ENCODE results near the gene CRKL. TPM values are rescaled to one million over a fixed set of nuclear protein-coding genes. Genes with fewer than 3 reads are reported as not detected.

CRKL gene
- total RNA-seq, 3 donors from 2014 or later, result 36.8 to 46.5 (median 42.3) TPM

DNA sequence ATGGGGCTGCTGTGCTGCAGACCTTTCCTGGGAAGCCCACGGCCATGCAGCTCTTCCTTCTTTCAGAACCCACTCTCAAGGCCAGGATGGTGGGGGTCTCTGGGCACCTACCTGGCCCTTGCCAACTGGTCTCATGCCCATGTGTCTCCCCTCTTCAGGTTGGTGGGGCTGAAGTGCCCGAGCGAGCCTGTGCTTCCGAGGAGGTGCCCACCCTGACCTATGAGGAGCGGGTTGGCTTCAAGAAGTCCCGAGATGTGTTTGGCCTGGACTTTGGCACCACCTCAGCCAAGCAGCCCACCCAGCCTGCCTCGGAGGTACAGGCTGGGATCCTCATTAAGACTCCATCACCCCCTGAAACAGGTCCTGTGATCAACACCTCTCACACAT lies 74.8 kb downstream of the CRKL start:
- intact Hi-C loops (cut with DNase I; ENCODE audit: low total_unique reads), result no loop called here

DNA sequence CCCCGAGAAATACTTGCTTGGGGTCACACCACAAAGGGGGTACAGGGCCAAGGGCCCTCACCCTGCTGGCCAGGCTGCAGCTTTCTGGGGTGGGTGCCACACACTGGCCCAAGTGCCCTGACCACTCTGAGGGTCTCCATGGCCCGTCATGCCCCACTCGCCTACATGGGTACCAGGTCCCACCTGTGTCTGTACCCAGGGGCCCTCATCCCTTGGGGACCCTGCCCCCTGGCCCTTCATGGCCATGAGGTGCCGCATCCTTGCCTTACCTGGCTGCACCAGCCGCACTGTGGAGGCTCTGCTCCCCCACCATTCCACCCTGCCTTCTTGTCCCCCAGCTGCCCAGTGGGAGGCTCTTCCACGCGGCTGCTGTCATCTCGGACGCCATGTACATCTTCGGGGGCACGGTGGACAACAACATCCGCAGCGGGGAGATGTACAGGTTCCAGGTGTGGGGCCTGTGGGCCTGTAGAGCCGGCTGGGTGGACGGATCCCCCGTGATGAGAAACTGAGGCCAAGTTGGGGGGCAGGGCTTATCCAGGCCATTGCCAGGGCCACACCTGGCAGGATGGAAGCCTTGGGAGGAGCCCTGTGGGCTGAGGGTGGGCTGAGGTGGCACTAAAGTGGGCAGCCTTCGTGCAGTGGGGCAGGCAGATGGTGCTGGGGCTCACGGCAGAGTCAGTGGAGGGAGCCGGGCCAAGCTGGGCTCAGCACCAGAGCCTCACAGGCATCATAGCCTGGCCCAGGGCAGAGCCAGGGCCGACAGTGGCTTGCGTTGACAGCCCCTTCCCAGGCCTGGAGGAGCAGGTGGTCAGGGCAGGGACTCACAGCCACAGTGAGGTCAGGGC lies 75.5 kb downstream of the CRKL start:
- TF ChIP-seq, protein P1, sequence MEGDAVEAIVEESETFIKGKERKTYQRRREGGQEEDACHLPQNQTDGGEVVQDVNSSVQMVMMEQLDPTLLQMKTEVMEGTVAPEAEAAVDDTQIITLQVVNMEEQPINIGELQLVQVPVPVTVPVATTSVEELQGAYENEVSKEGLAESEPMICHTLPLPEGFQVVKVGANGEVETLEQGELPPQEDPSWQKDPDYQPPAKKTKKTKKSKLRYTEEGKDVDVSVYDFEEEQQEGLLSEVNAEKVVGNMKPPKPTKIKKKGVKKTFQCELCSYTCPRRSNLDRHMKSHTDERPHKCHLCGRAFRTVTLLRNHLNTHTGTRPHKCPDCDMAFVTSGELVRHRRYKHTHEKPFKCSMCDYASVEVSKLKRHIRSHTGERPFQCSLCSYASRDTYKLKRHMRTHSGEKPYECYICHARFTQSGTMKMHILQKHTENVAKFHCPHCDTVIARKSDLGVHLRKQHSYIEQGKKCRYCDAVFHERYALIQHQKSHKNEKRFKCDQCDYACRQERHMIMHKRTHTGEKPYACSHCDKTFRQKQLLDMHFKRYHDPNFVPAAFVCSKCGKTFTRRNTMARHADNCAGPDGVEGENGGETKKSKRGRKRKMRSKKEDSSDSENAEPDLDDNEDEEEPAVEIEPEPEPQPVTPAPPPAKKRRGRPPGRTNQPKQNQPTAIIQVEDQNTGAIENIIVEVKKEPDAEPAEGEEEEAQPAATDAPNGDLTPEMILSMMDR (IDR thresholded peaks at IDR 0.05), result no peak
- no peak for TF ChIP-seq POLR2AphosphoS5 (IDR thresholded peaks at IDR 0.05)
- TF ChIP-seq POLR2A (IDR thresholded peaks at IDR 0.05), result no peak
- no peaks in the 10 kb centered on the region for H3K27me3 ChIP-seq
- no peaks in the 10 kb centered on the region for H3K9me3 ChIP-seq
- H3K4me1 ChIP-seq, result no peaks in the 10 kb centered on the region
- DNase-seq (ENCODE audit: low spot score in 2 of 2), result no peak
- H3K27ac ChIP-seq, result no peak overlapping the region
- H3K4me3 ChIP-seq, result no peak overlapping the region
- no peaks in the 10 kb centered on the region for H3K36me3 ChIP-seq
- intact Hi-C loops (cut with DNase I; ENCODE audit: low total_unique reads), result no loop called here

More for the DNA sequence above, 74.8 kb downstream of the CRKL start:
- no peaks in the 10 kb centered on the region for H3K9me3 ChIP-seq
- H3K27me3 ChIP-seq, result no peaks in the 10 kb centered on the region
- no peak for DNase-seq (ENCODE audit: low spot score in 2 of 2)
- H3K27ac ChIP-seq, result no peak overlapping the region
- TF ChIP-seq POLR2A (IDR thresholded peaks at IDR 0.05), result no peak
- TF ChIP-seq POLR2AphosphoS5 (IDR thresholded peaks at IDR 0.05), result no peak
- TF ChIP-seq, protein P1 (IDR thresholded peaks at IDR 0.05), result no peak
- H3K36me3 ChIP-seq, result no peaks in the 10 kb centered on the region
- H3K4me3 ChIP-seq, result no peak overlapping the region
- no peaks in the 10 kb centered on the region for H3K4me1 ChIP-seq

DNA sequence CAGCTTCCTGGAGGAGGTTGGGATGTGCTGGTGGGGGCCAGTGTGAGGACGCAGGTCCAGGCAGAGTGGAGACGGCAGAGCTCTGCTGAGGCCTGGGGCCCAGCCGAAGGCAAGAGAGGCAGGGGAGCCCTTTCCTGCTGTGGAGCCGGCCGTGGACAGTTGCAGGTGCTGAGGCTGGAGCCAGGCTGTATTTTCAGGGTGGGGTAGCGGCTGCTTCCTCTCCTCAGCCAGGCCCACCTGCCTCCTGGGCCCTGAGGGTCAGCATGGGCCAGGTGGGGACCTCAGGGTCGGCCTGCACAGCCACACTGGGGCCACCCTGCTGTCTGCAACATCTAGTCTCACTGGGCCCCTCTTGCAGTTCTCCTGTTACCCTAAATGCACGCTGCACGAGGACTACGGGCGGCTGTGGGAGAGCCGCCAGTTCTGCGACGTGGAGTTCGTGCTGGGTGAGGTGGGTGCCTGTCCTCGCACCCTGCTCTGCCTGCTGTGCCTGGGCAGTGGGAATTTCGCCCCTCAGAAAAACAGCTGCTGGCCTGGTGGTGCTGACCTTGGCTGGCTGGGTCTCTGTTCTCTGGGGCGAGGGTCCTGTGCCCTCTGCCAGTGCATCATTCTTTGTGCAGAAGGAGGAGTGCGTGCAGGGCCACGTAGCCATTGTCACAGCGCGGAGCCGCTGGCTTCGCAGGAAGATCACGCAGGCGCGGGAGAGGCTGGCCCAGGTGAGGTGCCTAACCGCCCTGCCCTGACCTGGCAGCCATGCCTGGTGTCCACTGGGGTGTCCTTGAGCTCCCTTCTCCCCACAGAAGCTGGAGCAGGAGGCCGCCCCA lies 76.3 kb downstream of the CRKL start:
- no peak for DNase-seq (ENCODE audit: low spot score in 2 of 2)
- H3K4me1 ChIP-seq, result no peaks in the 10 kb centered on the region
- TF ChIP-seq, protein P1 (IDR thresholded peaks at IDR 0.05), result no peak
- TF ChIP-seq POLR2A (IDR thresholded peaks at IDR 0.05) (no peak), POLR2AphosphoS5 (IDR thresholded peaks at IDR 0.05) (no peak)
- H3K36me3 ChIP-seq, result no peaks in the 10 kb centered on the region
- no peak overlapping the region for H3K27ac ChIP-seq
- no peaks in the 10 kb centered on the region for H3K9me3 ChIP-seq
- intact Hi-C loops (cut with DNase I; ENCODE audit: low total_unique reads), result no loop called here
- H3K4me3 ChIP-seq, result no peak overlapping the region
- no peaks in the 10 kb centered on the region for H3K27me3 ChIP-seq

DNA sequence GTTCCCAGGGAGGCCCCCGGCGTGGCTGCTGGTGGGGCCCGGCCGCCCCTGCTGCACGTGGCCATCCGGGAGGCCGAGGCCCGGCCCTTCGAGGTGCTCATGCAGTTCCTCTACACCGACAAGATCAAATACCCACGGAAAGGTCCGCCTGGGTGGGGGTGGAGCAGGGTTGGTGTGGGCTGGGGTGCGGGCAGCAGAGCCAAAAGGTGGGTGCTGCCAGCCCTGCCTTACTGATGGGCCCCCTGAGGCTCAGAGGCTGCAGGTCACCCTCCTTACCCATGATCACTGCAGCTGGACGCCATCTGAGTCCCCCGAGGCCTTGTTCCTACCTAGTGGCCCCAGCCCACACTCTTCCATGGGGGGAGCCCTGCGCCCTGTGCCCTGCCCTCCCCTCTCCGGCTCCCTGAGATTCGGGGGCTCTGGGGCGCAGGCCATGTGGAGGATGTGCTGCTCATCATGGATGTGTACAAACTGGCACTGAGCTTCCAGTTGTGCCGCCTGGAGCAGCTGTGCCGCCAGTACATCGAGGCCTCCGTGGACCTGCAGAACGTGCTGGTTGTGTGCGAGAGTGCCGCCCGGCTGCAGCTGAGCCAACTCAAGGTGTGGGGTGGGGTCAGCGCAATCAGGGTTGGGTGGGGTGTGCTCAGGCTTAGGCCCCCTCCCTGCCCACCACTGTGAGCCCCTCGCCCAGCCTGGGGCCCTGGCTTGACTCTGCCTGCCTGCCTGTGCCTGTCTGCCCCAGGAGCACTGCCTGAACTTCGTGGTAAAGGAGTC lies 77.1 kb downstream of the CRKL start:
- Histone ChIP-seq H3K4me1 (no peaks in the 10 kb centered on the region), H3K27me3 (no peaks in the 10 kb centered on the region), H3K4me3 (no peak overlapping the region), H3K27ac (no peak overlapping the region), H3K9me3 (no peaks in the 10 kb centered on the region), H3K36me3 (no peaks in the 10 kb centered on the region)
- intact Hi-C loops (cut with DNase I; ENCODE audit: low total_unique reads), result no loop called here
- no peak for DNase-seq (ENCODE audit: low spot score in 2 of 2)
- TF ChIP-seq POLR2AphosphoS5 (IDR thresholded peaks at IDR 0.05) (no peak), POLR2A (IDR thresholded peaks at IDR 0.05) (no peak)
- TF ChIP-seq, protein P1 (IDR thresholded peaks at IDR 0.05), result no peak
